Peyer's patch (tissue), 4 donors: Measurements from ENCODE around the gene PTPRU.

Source experiments
- CTCF ChIP-seq, 6 experiments: fragments of 450-650 bp in 4 of 6; fragments of 200-600 bp in 2 of 6; sonication (generic) in 1 of 6; IDR thresholded peaks; one replicate each; pipeline ENCODE4 v1.5.1; 2017 to 2019; ENCODE audit warnings: antibody characterized with exemption in 6 of 6, mild to moderate bottlenecking in 3 of 6, moderate library complexity in 1 of 6
- POLR2A ChIP-seq, 2 donors: fragments of 450-650 bp; IDR thresholded peaks; one replicate each; pipeline ENCODE4 v1.5.1; 2017; ENCODE audit warnings: antibody characterized with exemption in 2 of 2, mild to moderate bottlenecking in 2 of 2, moderate library complexity in 2 of 2

GRCh38 chr1:29319300-29320110, 83.2 kb downstream of the PTPRU start:
- no peak for TF ChIP-seq POLR2A (IDR thresholded peaks at IDR 0.05)
- no peak for TF ChIP-seq CTCF (IDR thresholded peaks at IDR 0.05)
